Lower leg skin (tissue), 3 donors: Measurements from ENCODE around the gene CSNK1A1L.

Experiments used
- POLR2A ChIP-seq, 2 donors: fragments of 450-650 bp; IDR thresholded peaks; one replicate each; pipeline ENCODE4 v1.6.1; 2016 to 2017; ENCODE audit warnings: antibody characterized with exemption in 2 of 2, mild to moderate bottlenecking in 1 of 2, moderate library complexity in 1 of 2
- TF ChIP-seq, protein P1 (sequence below), 3 donors: fragments of 450-650 bp; IDR thresholded peaks; one replicate each; pipeline ENCODE4 v1.5.1; 2016; ENCODE audit warnings: antibody characterized with exemption in 3 of 3, mild to moderate bottlenecking in 3 of 3, moderate library complexity in 2 of 3

- TF ChIP-seq, protein P1, sequence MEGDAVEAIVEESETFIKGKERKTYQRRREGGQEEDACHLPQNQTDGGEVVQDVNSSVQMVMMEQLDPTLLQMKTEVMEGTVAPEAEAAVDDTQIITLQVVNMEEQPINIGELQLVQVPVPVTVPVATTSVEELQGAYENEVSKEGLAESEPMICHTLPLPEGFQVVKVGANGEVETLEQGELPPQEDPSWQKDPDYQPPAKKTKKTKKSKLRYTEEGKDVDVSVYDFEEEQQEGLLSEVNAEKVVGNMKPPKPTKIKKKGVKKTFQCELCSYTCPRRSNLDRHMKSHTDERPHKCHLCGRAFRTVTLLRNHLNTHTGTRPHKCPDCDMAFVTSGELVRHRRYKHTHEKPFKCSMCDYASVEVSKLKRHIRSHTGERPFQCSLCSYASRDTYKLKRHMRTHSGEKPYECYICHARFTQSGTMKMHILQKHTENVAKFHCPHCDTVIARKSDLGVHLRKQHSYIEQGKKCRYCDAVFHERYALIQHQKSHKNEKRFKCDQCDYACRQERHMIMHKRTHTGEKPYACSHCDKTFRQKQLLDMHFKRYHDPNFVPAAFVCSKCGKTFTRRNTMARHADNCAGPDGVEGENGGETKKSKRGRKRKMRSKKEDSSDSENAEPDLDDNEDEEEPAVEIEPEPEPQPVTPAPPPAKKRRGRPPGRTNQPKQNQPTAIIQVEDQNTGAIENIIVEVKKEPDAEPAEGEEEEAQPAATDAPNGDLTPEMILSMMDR (IDR thresholded peaks at IDR 0.05), result no peak
- no peak for TF ChIP-seq POLR2A (IDR thresholded peaks at IDR 0.05)
Measured at GRCh38 chr13:37118016-37118415, 12.6 kb upstream of the CSNK1A1L start.
